ENCODE results near the gene TST.

DNA sequence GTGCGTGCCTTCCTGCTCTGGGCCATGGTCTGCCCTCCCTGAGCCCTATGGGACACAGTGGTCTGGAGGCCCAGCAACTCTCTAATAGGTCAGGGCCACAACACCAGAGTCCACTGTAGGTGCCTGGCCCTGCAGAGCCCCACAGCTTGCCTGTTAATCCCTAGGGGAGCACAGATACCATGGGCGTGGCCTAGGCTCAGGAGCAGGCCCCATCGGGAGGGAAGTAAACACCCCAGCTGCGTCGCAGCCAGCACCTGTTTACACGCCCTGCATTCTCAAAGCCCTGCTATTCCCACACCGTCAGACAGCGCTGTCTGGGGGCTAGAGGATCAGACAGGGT is 34.8 kb upstream of the TST start:
- TF ChIP-seq, protein P1, sequence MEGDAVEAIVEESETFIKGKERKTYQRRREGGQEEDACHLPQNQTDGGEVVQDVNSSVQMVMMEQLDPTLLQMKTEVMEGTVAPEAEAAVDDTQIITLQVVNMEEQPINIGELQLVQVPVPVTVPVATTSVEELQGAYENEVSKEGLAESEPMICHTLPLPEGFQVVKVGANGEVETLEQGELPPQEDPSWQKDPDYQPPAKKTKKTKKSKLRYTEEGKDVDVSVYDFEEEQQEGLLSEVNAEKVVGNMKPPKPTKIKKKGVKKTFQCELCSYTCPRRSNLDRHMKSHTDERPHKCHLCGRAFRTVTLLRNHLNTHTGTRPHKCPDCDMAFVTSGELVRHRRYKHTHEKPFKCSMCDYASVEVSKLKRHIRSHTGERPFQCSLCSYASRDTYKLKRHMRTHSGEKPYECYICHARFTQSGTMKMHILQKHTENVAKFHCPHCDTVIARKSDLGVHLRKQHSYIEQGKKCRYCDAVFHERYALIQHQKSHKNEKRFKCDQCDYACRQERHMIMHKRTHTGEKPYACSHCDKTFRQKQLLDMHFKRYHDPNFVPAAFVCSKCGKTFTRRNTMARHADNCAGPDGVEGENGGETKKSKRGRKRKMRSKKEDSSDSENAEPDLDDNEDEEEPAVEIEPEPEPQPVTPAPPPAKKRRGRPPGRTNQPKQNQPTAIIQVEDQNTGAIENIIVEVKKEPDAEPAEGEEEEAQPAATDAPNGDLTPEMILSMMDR (IDR thresholded peaks at IDR 0.05): no peak
- TF ChIP-seq POLR2A (IDR thresholded peaks at IDR 0.05) (no peak), POLR2AphosphoS5 (IDR thresholded peaks at IDR 0.05) (no peak)
